PC-9 (cell line): Measurements from ENCODE around the gene CCDC81. TPM values are rescaled to one million over a fixed set of nuclear protein-coding genes. Genes with fewer than 3 reads are reported as not detected.

Source experiments
- Bru-seq: library from RNA; stranded (reverse); fragments of 400-500 nt; gene quantifications from one replicate; lab custom pipeline; 2021; lab: Mats Ljungman, UMichigan
- BruChase-seq, 2 experiments: library from RNA; stranded (reverse); fragments of 400-500 nt; gene quantifications; one replicate each; lab custom pipeline; 2021; lab: Mats Ljungman, UMichigan
- BruUV-seq: library from RNA; stranded (reverse); fragments of 400-500 nt; replicated peaks from 2 replicates; lab custom pipeline; 2021; lab: Mats Ljungman, UMichigan
- CTCF ChIA-PET: fragments of 300-600 bp; sonication (Branson Sonifier 250); formaldehyde crosslinking; loops from one replicate; lab custom pipeline; 2022; ENCODE audit warnings: antibody characterized with exemption; lab: Charles Lee
- POLR2A ChIA-PET: fragments of 300-600 bp; sonication (Branson Sonifier 250); formaldehyde crosslinking; loops from one replicate; lab custom pipeline; 2022; ENCODE audit warnings: antibody characterized with exemption; ENCODE audit not compliant: unreplicated experiment; lab: Charles Lee
- DNase-seq, 2 experiments: peaks; one replicate each; pipeline versions ENCODE4 v3.0.0 to v3.0.0-alpha.2; 2015 to 2022; ENCODE audit warnings: mixed read lengths in 1 of 2
- H2AFZ ChIP-seq: fragments of 200-600 bp; sonication (generic); 2 replicates; pipeline ENCODE4 v1.8.1; 2017; ENCODE audit warnings: antibody characterized with exemption
- H3F3A ChIP-seq: fragments of 200-600 bp; sonication (generic); 2 replicates; pipeline ENCODE4 v1.8.1; 2017; ENCODE audit warnings: antibody characterized with exemption, mild to moderate bottlenecking, low read depth; ENCODE audit not compliant: insufficient read depth
- H3K27ac ChIP-seq: fragments of 200-600 bp; sonication (generic); 2 replicates; pipeline ENCODE4 v1.6.1; 2016; ENCODE audit warnings: mixed run types
- H3K27me3 ChIP-seq: fragments of 200-600 bp; sonication (generic); 2 replicates; pipeline ENCODE4 v1.6.1; 2016; ENCODE audit warnings: low read depth, mixed run types; ENCODE audit not compliant: insufficient read depth
- H3K36me3 ChIP-seq: fragments of 200-600 bp; sonication (generic); 2 replicates; pipeline ENCODE4 v1.6.1; 2016; ENCODE audit warnings: low read depth, mixed run types
- H3K4me1 ChIP-seq: fragments of 200-600 bp; sonication (generic); replicated peaks from 2 replicates; pipeline ENCODE4 v1.6.1; 2016; ENCODE audit warnings: mixed run types; ENCODE audit not compliant: insufficient read depth
- H3K4me2 ChIP-seq: fragments of 200-600 bp; sonication (generic); 2 replicates; pipeline ENCODE4 v1.6.1; 2017; ENCODE audit warnings: mixed run types
- H3K4me3 ChIP-seq: fragments of 200-600 bp; sonication (generic); 2 replicates; pipeline ENCODE4 v1.6.1; 2016; ENCODE audit warnings: mixed run types
- H3K79me2 ChIP-seq: fragments of 200-600 bp; sonication (generic); 2 replicates; pipeline ENCODE4 v1.6.1; 2017; ENCODE audit warnings: low read depth, mixed run types
- H3K9me2 ChIP-seq: fragments of 200-600 bp; sonication (generic); 2 replicates; pipeline ENCODE4 v1.8.1; 2017; ENCODE audit warnings: mild to moderate bottlenecking; ENCODE audit not compliant: insufficient read depth
- H3K9me3 ChIP-seq: fragments of 200-600 bp; sonication (generic); 2 replicates; pipeline ENCODE4 v1.8.1; 2016; ENCODE audit warnings: low read depth; ENCODE audit not compliant: insufficient read depth
- H4K20me1 ChIP-seq: fragments of 200-600 bp; sonication (generic); 2 replicates; pipeline ENCODE4 v1.8.1; 2017; ENCODE audit not compliant: insufficient read depth
- CTCF ChIP-seq: fragments of 200-600 bp; sonication (generic); conservative IDR thresholded peaks from 2 replicates; pipeline ENCODE4 v1.6.1; 2017; ENCODE audit warnings: mixed run types, antibody characterized with exemption, mild to moderate bottlenecking, moderate library complexity
- EZH2 ChIP-seq: fragments of 200-600 bp; sonication (generic); IDR thresholded peaks from 2 replicates; pipeline ENCODE4 v1.8.0; 2017; ENCODE audit warnings: antibody characterized with exemption, low read depth
- intact Hi-C: fragments of 100-400 bp; cut with micrococcal nuclease; formaldehyde crosslinking; loops from one replicate; pipeline ENCODE4 v1.10.0; 2022; ENCODE audit not compliant: unreplicated experiment
- long read RNA-seq: library from polyadenylated mRNA; stranded (forward); transcript quantifications from one replicate; pipeline ENCODE4 v2.0.0, GENCODE V29; 2022
- total RNA-seq: library from RNA; stranded (reverse); gene quantifications from 2 replicates; pipeline ENCODE4 v1.2.3, GENCODE V29; 2021

Gene CCDC81
- total RNA-seq (0.65 and 1.1 TPM in 2 replicates), Bru-seq, nascent RNA (percentile 36 among the genes with signal in this experiment), BruChase-seq, experiment 1, labeled RNA remaining after a 2-hour chase (percentile 43 among the genes with signal in this experiment), BruChase-seq, experiment 2, labeled RNA remaining after a 6-hour chase (percentile 33 among the genes with signal in this experiment)
- long read RNA-seq, result 0 reads

- no peak within 1 kb of the TSS for H3K27ac ChIP-seq
- CTCF ChIA-PET, result no interaction called here
- no peaks in the 10 kb centered on the region for H3K36me3 ChIP-seq
- H2AFZ ChIP-seq, result no peak within 1 kb of the TSS
- H4K20me1 ChIP-seq, result no peaks in the 10 kb centered on the region
- intact Hi-C loops, result no loop called here
- no peaks in the 10 kb centered on the region for H3K79me2 ChIP-seq
- no peak within 1 kb of the TSS for H3K4me2 ChIP-seq
- H3K27me3 ChIP-seq, result no peaks in the 10 kb centered on the region
- POLR2A ChIA-PET, result interaction anchor here (0.7 kb wide), 1 partner anchor 14 kb away, joined by 3 read pairs; no protein-coding TSS in a partner anchor
- H3K9me3 ChIP-seq, result peaks cover 29% of the 10 kb centered on the region
- no TSS peak for BruUV-seq
- H3F3A ChIP-seq, result 0 out of 2 replicates have a peak, but pooled peaks cover 8% of the 10 kb centered on the region
- no peak for DNase-seq
- TF ChIP-seq EZH2 (no peak), CTCF (no peak)
- peaks cover 14% of the 10 kb centered on the region for H3K4me1 ChIP-seq
- H3K4me3 ChIP-seq, result no peak within 1 kb of the TSS
- H3K9me2 ChIP-seq, result no peaks in the 10 kb centered on the region
Observed at GRCh38 chr11:86374586-86374985, at the start of gene CCDC81. Gene CCDC81 (plus strand): TSS chr11:86374887. CDS start chr11:86375164, 277 bp downstream.

- no peaks in the 10 kb centered on the region for H3F3A ChIP-seq
- no peaks in the 10 kb centered on the region for H3K4me1 ChIP-seq
- H3K27me3 ChIP-seq, result no peaks in the 10 kb centered on the region
- TF ChIP-seq EZH2 (no peak), CTCF (no peak)
- 0 out of 2 replicates have a peak, but pooled peaks cover 2% of the 10 kb centered on the region for H4K20me1 ChIP-seq
- intact Hi-C loops, result no loop called here
- CTCF ChIA-PET, result no interaction called here
- H3K4me3 ChIP-seq, result no peak overlapping the region
- H3K9me2 ChIP-seq, result no peaks in the 10 kb centered on the region
- peaks cover 13% of the 10 kb centered on the region for H3K36me3 ChIP-seq
- H3K27ac ChIP-seq, result no peak overlapping the region
- H3K4me2 ChIP-seq, result no peak overlapping the region
- no peak for DNase-seq
- POLR2A ChIA-PET, result no interaction called here
- BruUV-seq, result no TSS peak
- no peaks in the 10 kb centered on the region for H3K9me3 ChIP-seq
- H2AFZ ChIP-seq, result no peak overlapping the region
- no peaks in the 10 kb centered on the region for H3K79me2 ChIP-seq
Observed at GRCh38 chr11:86335131-86335767, 39.4 kb upstream of the CCDC81 start.

GRCh38 chr11:86337227-86337626 is 37.5 kb upstream of the CCDC81 start:
- H3K27ac ChIP-seq, result no peak overlapping the region
- no peak overlapping the region for H3K4me3 ChIP-seq
- no peak overlapping the region for H3K4me2 ChIP-seq
- ChIA-PET POLR2A (no interaction called here), CTCF (no interaction called here)
- no TSS peak for BruUV-seq
- DNase-seq, result no peak
- 0 out of 2 replicates have a peak, but pooled peaks cover 2% of the 10 kb centered on the region for H4K20me1 ChIP-seq
- H2AFZ ChIP-seq, result no peak overlapping the region
- no peaks in the 10 kb centered on the region for H3K79me2 ChIP-seq
- TF ChIP-seq CTCF, result no peak
- TF ChIP-seq EZH2, result no peak
- H3K9me2 ChIP-seq, result no peaks in the 10 kb centered on the region
- H3K27me3 ChIP-seq, result no peaks in the 10 kb centered on the region
- no peaks in the 10 kb centered on the region for H3K9me3 ChIP-seq
- peaks cover 13% of the 10 kb centered on the region for H3K36me3 ChIP-seq
- no peaks in the 10 kb centered on the region for H3F3A ChIP-seq
- intact Hi-C loops, result no loop called here
- H3K4me1 ChIP-seq, result no peaks in the 10 kb centered on the region
